GM12892 (cell line): ENCODE results near the gene SLC7A1.

Experiments
- POLR2A ChIP-seq: IDR thresholded peaks from 2 replicates; pipeline ENCODE4 v1.6.1; 2011; ENCODE audit warnings: low read depth, low read length, control low read depth
- POLR2AphosphoS5 ChIP-seq: IDR thresholded peaks from 2 replicates; pipeline ENCODE4 v1.6.1; 2011; ENCODE audit warnings: low read depth, low read length, control low read depth
- TAF1 ChIP-seq: IDR thresholded peaks from 2 replicates; pipeline ENCODE4 v1.6.1; 2011; ENCODE audit warnings: low read depth, mild to moderate bottlenecking, control low read depth, low read length, borderline replicate concordance

GRCh38 chr13:29510651-29511084 lies 84.8 kb downstream of the SLC7A1 start:
- no peak for TF ChIP-seq POLR2A
- TF ChIP-seq POLR2AphosphoS5: no peak
- TF ChIP-seq TAF1: no peak
